WTC11 (cell line): ENCODE data around the gene ZSWIM2. TPM values are rescaled to one million over a fixed set of nuclear protein-coding genes. Genes with fewer than 3 reads are reported as not detected.

Experiments
- ATAC-seq: fragments of 200-7000 bp; cut with Tn5 transposase; 2 replicates; pipeline ENCODE4 v1.10.0; 2021; ENCODE audit warnings: mild to moderate bottlenecking, moderate library complexity
- CTCF ChIA-PET: fragments of 300-600 bp; sonication (Branson Sonifier 250); formaldehyde crosslinking; loops from one replicate; lab custom pipeline; 2021; ENCODE audit warnings: antibody characterized with exemption; lab: Charles Lee
- POLR2A ChIA-PET: fragments of 350-600 bp; sonication (Branson Sonifier 250); formaldehyde crosslinking; loops from one replicate; lab custom pipeline; 2021; ENCODE audit warnings: antibody characterized with exemption; lab: Charles Lee
- DNase-seq: peaks from one replicate; pipeline ENCODE4 v3.0.0; 2021; ENCODE audit warnings: low spot score
- H3K27ac Mint-ChIP-seq: 2 replicates; pipeline ENCODE4 v1.8.0; 2021; ENCODE audit warnings: mixed read lengths
- H3K27me3 Mint-ChIP-seq: 2 replicates; pipeline ENCODE4 v1.8.0; 2021; ENCODE audit warnings: low read depth, mild to moderate bottlenecking, moderate library complexity, mixed read lengths
- H3K36me3 Mint-ChIP-seq: 2 replicates; pipeline ENCODE4 v1.8.0; 2021; ENCODE audit warnings: mixed read lengths
- H3K4me1 Mint-ChIP-seq: 2 replicates; pipeline ENCODE4 v1.8.0; 2022; ENCODE audit warnings: mixed read lengths
- H3K4me3 Mint-ChIP-seq: 2 replicates; pipeline ENCODE4 v1.8.0; 2021; ENCODE audit warnings: mild to moderate bottlenecking, moderate library complexity, mixed read lengths
- H3K9me3 Mint-ChIP-seq: 2 replicates; pipeline ENCODE4 v1.8.0; 2021; ENCODE audit warnings: mixed read lengths
- EMX1 ChIP-seq: fragments of 250-450 bp; sonication (Bioruptor Pico); IDR thresholded peaks from 2 replicates; pipeline ENCODE4 v1.8.0; 2021; ENCODE audit warnings: mild to moderate bottlenecking
- FOXJ3 ChIP-seq: sonication (generic); formaldehyde crosslinking; IDR thresholded peaks from 2 replicates; pipeline ENCODE4 v1.9.0; 2021; ENCODE audit warnings: missing genetic modification reagents, mild to moderate bottlenecking, borderline replicate concordance
- JUN ChIP-seq: sonication (generic); formaldehyde crosslinking; IDR thresholded peaks from 2 replicates; pipeline ENCODE4 v1.8.0; 2023; ENCODE audit warnings: mild to moderate bottlenecking, missing genetic modification reagents
- MYBL2 ChIP-seq: sonication (generic); formaldehyde crosslinking; IDR thresholded peaks from 2 replicates; pipeline ENCODE4 v1.8.1; 2023; ENCODE audit warnings: mild to moderate bottlenecking, moderate library complexity, missing genetic modification reagents
- NFE2L1 ChIP-seq: sonication (generic); formaldehyde crosslinking; IDR thresholded peaks from 2 replicates; pipeline ENCODE4 v1.8.1; 2023; ENCODE audit warnings: missing genetic modification reagents
- NR3C1 ChIP-seq: sonication (generic); formaldehyde crosslinking; conservative IDR thresholded peaks from 2 replicates; pipeline ENCODE4 v1.8.1; 2023; ENCODE audit warnings: low read depth, mild to moderate bottlenecking, missing genetic modification reagents
- ZBTB21 ChIP-seq: sonication (generic); formaldehyde crosslinking; IDR thresholded peaks from 2 replicates; pipeline ENCODE4 v1.8.1; 2023; ENCODE audit warnings: mild to moderate bottlenecking, missing genetic modification reagents, borderline replicate concordance
- ZNF121 ChIP-seq: sonication (generic); formaldehyde crosslinking; IDR thresholded peaks from 2 replicates; pipeline ENCODE4 v1.8.0; 2023; ENCODE audit warnings: missing genetic modification reagents
- ZNF416 ChIP-seq: fragments of 250-450 bp; sonication (Bioruptor Pico); IDR thresholded peaks from 2 replicates; pipeline ENCODE4 v1.9.0; 2021; ENCODE audit warnings: mild to moderate bottlenecking, inconsistent platforms
- total RNA-seq: library from RNA; stranded (reverse); gene quantifications from 3 replicates; pipeline ENCODE4 v1.2.3, GENCODE V29; 2021
- TF ChIP-seq, protein P1 (sequence below): sonication (generic); formaldehyde crosslinking; IDR thresholded peaks from 2 replicates; pipeline ENCODE4 v1.8.1; 2023; ENCODE audit warnings: mild to moderate bottlenecking, missing genetic modification reagents
- TF ChIP-seq, protein P2 (sequence below): sonication (generic); formaldehyde crosslinking; IDR thresholded peaks from 2 replicates; pipeline ENCODE4 v1.8.0; 2022; ENCODE audit warnings: missing genetic modification reagents
- TF ChIP-seq, protein P3 (sequence below): sonication (generic); formaldehyde crosslinking; IDR thresholded peaks from 2 replicates; pipeline ENCODE4 v1.8.0; 2023; ENCODE audit warnings: mild to moderate bottlenecking, missing genetic modification reagents
- TF ChIP-seq, protein P4 (sequence below): sonication (generic); formaldehyde crosslinking; IDR thresholded peaks from 2 replicates; pipeline ENCODE4 v1.8.1; 2023; ENCODE audit warnings: mild to moderate bottlenecking, missing genetic modification reagents
- TF ChIP-seq, protein P5 (sequence below): fragments of 250-450 bp; sonication (Bioruptor Pico); IDR thresholded peaks from 2 replicates; pipeline ENCODE4 v1.9.0; 2021; ENCODE audit warnings: mild to moderate bottlenecking
- TF ChIP-seq, protein P6 (sequence below): sonication (generic); formaldehyde crosslinking; IDR thresholded peaks from 2 replicates; pipeline ENCODE4 v1.8.1; 2023; ENCODE audit warnings: mild to moderate bottlenecking, missing genetic modification reagents, moderate library complexity
- TF ChIP-seq, protein P7 (sequence below): sonication (generic); formaldehyde crosslinking; IDR thresholded peaks from 2 replicates; pipeline ENCODE4 v1.8.0; 2022; ENCODE audit warnings: mild to moderate bottlenecking, missing genetic modification reagents

ZSWIM2 gene
- total RNA-seq, 1 experiment from 2014 or later = not detected

DNA sequence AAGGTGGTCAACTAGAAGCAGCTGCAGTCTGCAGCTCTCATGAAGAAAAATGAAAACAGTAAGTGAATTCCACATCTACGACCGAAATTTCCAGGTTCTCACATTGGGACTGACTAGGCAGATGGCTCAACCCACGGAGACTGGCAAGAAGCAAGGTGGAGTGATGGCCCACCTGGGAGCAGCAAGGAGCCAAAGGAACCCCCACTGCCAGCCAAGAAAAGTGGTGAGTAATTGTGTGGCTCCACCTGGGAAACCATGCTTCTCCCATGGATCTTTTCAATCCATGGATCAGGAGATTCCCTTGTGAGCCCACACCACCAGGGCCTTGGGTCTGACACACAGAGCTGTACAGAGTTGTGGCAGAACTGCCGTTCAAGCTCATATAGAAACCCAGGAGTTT lies 64.0 kb downstream of the ZSWIM2 start:
- Mint-ChIP-seq H3K9me3 (peaks cover 32% of the 10 kb centered on the region), H3K36me3 (peaks cover 6% of the 10 kb centered on the region; the same call in 1 of the 2 replicates), H3K4me1 (peaks cover 7% of the 10 kb centered on the region), H3K27me3 (no peaks in the 10 kb centered on the region; the same call in 1 of the 2 replicates), H3K27ac (no peak overlapping the region), H3K4me3 (no peak overlapping the region)
- CTCF ChIA-PET = no interaction called here
- ATAC-seq = no peak
- DNase-seq = no peak
- TF ChIP-seq, protein P1, sequence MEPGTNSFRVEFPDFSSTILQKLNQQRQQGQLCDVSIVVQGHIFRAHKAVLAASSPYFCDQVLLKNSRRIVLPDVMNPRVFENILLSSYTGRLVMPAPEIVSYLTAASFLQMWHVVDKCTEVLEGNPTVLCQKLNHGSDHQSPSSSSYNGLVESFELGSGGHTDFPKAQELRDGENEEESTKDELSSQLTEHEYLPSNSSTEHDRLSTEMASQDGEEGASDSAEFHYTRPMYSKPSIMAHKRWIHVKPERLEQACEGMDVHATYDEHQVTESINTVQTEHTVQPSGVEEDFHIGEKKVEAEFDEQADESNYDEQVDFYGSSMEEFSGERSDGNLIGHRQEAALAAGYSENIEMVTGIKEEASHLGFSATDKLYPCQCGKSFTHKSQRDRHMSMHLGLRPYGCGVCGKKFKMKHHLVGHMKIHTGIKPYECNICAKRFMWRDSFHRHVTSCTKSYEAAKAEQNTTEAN (CRISPR knock-in tag) = no peak
- no peak for TF ChIP-seq JUN (CRISPR knock-in tag)
- TF ChIP-seq ZNF121 (CRISPR knock-in tag) = no peak
- no peak for TF ChIP-seq ZBTB21 (CRISPR knock-in tag)
- TF ChIP-seq, protein P2, sequence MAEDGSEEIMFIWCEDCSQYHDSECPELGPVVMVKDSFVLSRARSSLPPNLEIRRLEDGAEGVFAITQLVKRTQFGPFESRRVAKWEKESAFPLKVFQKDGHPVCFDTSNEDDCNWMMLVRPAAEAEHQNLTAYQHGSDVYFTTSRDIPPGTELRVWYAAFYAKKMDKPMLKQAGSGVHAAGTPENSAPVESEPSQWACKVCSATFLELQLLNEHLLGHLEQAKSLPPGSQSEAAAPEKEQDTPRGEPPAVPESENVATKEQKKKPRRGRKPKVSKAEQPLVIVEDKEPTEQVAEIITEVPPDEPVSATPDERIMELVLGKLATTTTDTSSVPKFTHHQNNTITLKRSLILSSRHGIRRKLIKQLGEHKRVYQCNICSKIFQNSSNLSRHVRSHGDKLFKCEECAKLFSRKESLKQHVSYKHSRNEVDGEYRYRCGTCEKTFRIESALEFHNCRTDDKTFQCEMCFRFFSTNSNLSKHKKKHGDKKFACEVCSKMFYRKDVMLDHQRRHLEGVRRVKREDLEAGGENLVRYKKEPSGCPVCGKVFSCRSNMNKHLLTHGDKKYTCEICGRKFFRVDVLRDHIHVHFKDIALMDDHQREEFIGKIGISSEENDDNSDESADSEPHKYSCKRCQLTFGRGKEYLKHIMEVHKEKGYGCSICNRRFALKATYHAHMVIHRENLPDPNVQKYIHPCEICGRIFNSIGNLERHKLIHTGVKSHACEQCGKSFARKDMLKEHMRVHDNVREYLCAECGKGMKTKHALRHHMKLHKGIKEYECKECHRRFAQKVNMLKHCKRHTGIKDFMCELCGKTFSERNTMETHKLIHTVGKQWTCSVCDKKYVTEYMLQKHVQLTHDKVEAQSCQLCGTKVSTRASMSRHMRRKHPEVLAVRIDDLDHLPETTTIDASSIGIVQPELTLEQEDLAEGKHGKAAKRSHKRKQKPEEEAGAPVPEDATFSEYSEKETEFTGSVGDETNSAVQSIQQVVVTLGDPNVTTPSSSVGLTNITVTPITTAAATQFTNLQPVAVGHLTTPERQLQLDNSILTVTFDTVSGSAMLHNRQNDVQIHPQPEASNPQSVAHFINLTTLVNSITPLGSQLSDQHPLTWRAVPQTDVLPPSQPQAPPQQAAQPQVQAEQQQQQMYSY (CRISPR knock-in tag) = no peak
- TF ChIP-seq, protein P3, sequence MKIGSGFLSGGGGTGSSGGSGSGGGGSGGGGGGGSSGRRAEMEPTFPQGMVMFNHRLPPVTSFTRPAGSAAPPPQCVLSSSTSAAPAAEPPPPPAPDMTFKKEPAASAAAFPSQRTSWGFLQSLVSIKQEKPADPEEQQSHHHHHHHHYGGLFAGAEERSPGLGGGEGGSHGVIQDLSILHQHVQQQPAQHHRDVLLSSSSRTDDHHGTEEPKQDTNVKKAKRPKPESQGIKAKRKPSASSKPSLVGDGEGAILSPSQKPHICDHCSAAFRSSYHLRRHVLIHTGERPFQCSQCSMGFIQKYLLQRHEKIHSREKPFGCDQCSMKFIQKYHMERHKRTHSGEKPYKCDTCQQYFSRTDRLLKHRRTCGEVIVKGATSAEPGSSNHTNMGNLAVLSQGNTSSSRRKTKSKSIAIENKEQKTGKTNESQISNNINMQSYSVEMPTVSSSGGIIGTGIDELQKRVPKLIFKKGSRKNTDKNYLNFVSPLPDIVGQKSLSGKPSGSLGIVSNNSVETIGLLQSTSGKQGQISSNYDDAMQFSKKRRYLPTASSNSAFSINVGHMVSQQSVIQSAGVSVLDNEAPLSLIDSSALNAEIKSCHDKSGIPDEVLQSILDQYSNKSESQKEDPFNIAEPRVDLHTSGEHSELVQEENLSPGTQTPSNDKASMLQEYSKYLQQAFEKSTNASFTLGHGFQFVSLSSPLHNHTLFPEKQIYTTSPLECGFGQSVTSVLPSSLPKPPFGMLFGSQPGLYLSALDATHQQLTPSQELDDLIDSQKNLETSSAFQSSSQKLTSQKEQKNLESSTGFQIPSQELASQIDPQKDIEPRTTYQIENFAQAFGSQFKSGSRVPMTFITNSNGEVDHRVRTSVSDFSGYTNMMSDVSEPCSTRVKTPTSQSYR = no peak
- TF ChIP-seq, protein P4, sequence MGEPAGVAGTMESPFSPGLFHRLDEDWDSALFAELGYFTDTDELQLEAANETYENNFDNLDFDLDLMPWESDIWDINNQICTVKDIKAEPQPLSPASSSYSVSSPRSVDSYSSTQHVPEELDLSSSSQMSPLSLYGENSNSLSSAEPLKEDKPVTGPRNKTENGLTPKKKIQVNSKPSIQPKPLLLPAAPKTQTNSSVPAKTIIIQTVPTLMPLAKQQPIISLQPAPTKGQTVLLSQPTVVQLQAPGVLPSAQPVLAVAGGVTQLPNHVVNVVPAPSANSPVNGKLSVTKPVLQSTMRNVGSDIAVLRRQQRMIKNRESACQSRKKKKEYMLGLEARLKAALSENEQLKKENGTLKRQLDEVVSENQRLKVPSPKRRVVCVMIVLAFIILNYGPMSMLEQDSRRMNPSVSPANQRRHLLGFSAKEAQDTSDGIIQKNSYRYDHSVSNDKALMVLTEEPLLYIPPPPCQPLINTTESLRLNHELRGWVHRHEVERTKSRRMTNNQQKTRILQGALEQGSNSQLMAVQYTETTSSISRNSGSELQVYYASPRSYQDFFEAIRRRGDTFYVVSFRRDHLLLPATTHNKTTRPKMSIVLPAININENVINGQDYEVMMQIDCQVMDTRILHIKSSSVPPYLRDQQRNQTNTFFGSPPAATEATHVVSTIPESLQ = no peak
- no peak for TF ChIP-seq NR3C1 (CRISPR knock-in tag)
- no peak for TF ChIP-seq FOXJ3 (CRISPR knock-in tag)
- TF ChIP-seq EMX1 (CRISPR knock-in tag) = no peak
- TF ChIP-seq, protein P5, sequence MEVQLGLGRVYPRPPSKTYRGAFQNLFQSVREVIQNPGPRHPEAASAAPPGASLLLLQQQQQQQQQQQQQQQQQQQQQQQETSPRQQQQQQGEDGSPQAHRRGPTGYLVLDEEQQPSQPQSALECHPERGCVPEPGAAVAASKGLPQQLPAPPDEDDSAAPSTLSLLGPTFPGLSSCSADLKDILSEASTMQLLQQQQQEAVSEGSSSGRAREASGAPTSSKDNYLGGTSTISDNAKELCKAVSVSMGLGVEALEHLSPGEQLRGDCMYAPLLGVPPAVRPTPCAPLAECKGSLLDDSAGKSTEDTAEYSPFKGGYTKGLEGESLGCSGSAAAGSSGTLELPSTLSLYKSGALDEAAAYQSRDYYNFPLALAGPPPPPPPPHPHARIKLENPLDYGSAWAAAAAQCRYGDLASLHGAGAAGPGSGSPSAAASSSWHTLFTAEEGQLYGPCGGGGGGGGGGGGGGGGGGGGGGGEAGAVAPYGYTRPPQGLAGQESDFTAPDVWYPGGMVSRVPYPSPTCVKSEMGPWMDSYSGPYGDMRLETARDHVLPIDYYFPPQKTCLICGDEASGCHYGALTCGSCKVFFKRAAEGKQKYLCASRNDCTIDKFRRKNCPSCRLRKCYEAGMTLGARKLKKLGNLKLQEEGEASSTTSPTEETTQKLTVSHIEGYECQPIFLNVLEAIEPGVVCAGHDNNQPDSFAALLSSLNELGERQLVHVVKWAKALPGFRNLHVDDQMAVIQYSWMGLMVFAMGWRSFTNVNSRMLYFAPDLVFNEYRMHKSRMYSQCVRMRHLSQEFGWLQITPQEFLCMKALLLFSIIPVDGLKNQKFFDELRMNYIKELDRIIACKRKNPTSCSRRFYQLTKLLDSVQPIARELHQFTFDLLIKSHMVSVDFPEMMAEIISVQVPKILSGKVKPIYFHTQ = no peak
- TF ChIP-seq, protein P6, sequence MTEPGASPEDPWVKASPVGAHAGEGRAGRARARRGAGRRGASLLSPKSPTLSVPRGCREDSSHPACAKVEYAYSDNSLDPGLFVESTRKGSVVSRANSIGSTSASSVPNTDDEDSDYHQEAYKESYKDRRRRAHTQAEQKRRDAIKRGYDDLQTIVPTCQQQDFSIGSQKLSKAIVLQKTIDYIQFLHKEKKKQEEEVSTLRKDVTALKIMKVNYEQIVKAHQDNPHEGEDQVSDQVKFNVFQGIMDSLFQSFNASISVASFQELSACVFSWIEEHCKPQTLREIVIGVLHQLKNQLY (CRISPR knock-in tag) = no peak
- no peak for TF ChIP-seq MYBL2 (CRISPR knock-in tag)
- TF ChIP-seq, protein P7, sequence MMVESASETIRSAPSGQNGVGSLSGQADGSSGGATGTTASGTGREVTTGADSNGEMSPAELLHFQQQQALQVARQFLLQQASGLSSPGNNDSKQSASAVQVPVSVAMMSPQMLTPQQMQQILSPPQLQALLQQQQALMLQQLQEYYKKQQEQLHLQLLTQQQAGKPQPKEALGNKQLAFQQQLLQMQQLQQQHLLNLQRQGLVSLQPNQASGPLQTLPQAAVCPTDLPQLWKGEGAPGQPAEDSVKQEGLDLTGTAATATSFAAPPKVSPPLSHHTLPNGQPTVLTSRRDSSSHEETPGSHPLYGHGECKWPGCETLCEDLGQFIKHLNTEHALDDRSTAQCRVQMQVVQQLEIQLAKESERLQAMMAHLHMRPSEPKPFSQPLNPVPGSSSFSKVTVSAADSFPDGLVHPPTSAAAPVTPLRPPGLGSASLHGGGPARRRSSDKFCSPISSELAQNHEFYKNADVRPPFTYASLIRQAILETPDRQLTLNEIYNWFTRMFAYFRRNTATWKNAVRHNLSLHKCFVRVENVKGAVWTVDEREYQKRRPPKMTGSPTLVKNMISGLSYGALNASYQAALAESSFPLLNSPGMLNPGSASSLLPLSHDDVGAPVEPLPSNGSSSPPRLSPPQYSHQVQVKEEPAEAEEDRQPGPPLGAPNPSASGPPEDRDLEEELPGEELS (CRISPR knock-in tag) = no peak
- no peak for TF ChIP-seq ZNF416 (CRISPR knock-in tag)
- no peak for TF ChIP-seq NFE2L1 (CRISPR knock-in tag)
- POLR2A ChIA-PET = no interaction called here
